H1 (cell line): ENCODE results near the gene PANX1. TPM values are rescaled to one million over a fixed set of nuclear protein-coding genes. Genes with fewer than 3 reads are reported as not detected.

Experiments used
- CTCF ChIA-PET: fragments of 300-600 bp; sonication (Branson Sonifier 250); formaldehyde crosslinking; loops from one replicate; lab custom pipeline; 2021; ENCODE audit not compliant: partially characterized antibody; lab: Charles Lee
- POLR2A ChIA-PET: fragments of 300-600 bp; sonication (Branson Sonifier 250); formaldehyde crosslinking; loops from one replicate; lab custom pipeline; 2021; ENCODE audit warnings: inconsistent platforms; ENCODE audit not compliant: partially characterized antibody; lab: Charles Lee
- DNase-seq, 2 experiments: peaks; one replicate each; pipeline versions ENCODE4 v3.0.0 to v3.0.0-alpha.2; 2010 to 2022; ENCODE audit warnings: low spot score in 2 of 2, low read depth in 1 of 2, mixed read lengths in 1 of 2
- FAIRE-seq: peaks from 2 replicates; lab custom pipeline; 2011; peaks lifted over from hg19 to GRCh38; lab: Jason Lieb, UNC
- H2AFZ ChIP-seq: 2 replicates; pipeline ENCODE4 v1.8.1; 2012; ENCODE audit warnings: low read length, inconsistent platforms
- H2AK5ac ChIP-seq: 2 replicates; pipeline ENCODE4 v1.6.1; 2013; ENCODE audit warnings: low read depth, low read length
- H2BK120ac ChIP-seq: replicated peaks from 2 replicates; pipeline ENCODE3; 2013; ENCODE audit warnings: low read depth, low read length, inconsistent platforms
- H2BK12ac ChIP-seq: 2 replicates; pipeline ENCODE4 v1.6.1; 2013; ENCODE audit warnings: low read depth, low read length
- H2BK15ac ChIP-seq: 2 replicates; pipeline ENCODE4 v1.6.1; 2013; ENCODE audit warnings: low read length
- H2BK20ac ChIP-seq: 2 replicates; pipeline ENCODE4 v1.6.1; 2013; ENCODE audit warnings: low read length
- H2BK5ac ChIP-seq: 2 replicates; pipeline ENCODE4 v1.6.1; 2013; ENCODE audit warnings: low read depth, low read length
- H3K14ac ChIP-seq: 2 replicates; pipeline ENCODE4 v1.6.1; 2013; ENCODE audit warnings: inconsistent platforms; ENCODE audit not compliant: insufficient read length
- H3K18ac ChIP-seq: 2 replicates; pipeline ENCODE4 v1.6.1; 2013; ENCODE audit warnings: low read length; ENCODE audit errors: extremely low read depth
- H3K23ac ChIP-seq: 2 replicates; pipeline ENCODE4 v1.6.1; 2013; ENCODE audit warnings: inconsistent platforms; ENCODE audit not compliant: insufficient read length
- H3K23me2 ChIP-seq: 2 replicates; pipeline ENCODE4 v1.6.1; 2013; ENCODE audit warnings: low read depth, low read length
- H3K27ac ChIP-seq: 2 replicates; pipeline ENCODE4 v1.6.1; 2011; ENCODE audit warnings: low read depth, low read length, inconsistent platforms
- H3K27me3 ChIP-seq, 4 experiments: replicated peaks in 1 of 4; 1 replicate in 1 of 4; 2 replicates in 3 of 4; pipeline versions ENCODE4 v1.6.1 to v1.8.1; 2011 to 2013; ENCODE audit warnings: low read length in 3 of 4, mild to moderate bottlenecking in 3 of 4, inconsistent platforms in 2 of 4, mixed read lengths in 2 of 4, moderate library complexity in 1 of 4; ENCODE audit not compliant: control insufficient read depth in 3 of 4, insufficient read depth in 3 of 4; ENCODE audit errors: extremely low read depth in 1 of 4
- H3K36me3 ChIP-seq, 4 experiments: 2 replicates each; pipeline versions ENCODE4 v1.6.1 to v1.8.1; 2011 to 2013; ENCODE audit warnings: mild to moderate bottlenecking in 4 of 4, low read length in 3 of 4, moderate library complexity in 2 of 4, control low read depth in 1 of 4, inconsistent platforms in 1 of 4; ENCODE audit not compliant: insufficient read depth in 4 of 4, control insufficient read depth in 2 of 4
- H3K4ac ChIP-seq: replicated peaks from 2 replicates; pipeline ENCODE3; 2013; ENCODE audit warnings: low read length, low read depth, mixed read lengths, inconsistent platforms; ENCODE audit not compliant: insufficient read length
- H3K4me1 ChIP-seq, 4 experiments: replicated peaks in 1 of 4; 1 replicate in 1 of 4; 2 replicates in 3 of 4; pipeline versions ENCODE4 v1.6.1 to v1.8.1; 2011 to 2013; ENCODE audit warnings: low read length in 3 of 4, inconsistent platforms in 2 of 4, mixed read lengths in 1 of 4; ENCODE audit not compliant: insufficient read depth in 4 of 4, control insufficient read depth in 3 of 4
- H3K4me2 ChIP-seq, 2 experiments: 2 replicates each; pipeline versions ENCODE4 v1.6.1 to v1.8.1; 2011 to 2013; ENCODE audit warnings: low read depth in 2 of 2, low read length in 2 of 2, control low read depth in 1 of 2, inconsistent platforms in 1 of 2, mild to moderate bottlenecking in 1 of 2; ENCODE audit not compliant: insufficient read depth in 1 of 2
- H3K4me3 ChIP-seq, 4 experiments: fragments of 200-600, 300-600 bp in 1 of 4; sonication (generic), shearing (Covaris generic), sonication (Bioruptor Twin) in 1 of 4; 2 replicates each; pipeline versions ENCODE4 v1.5.1 to v1.8.1; 2011 to 2016; ENCODE audit warnings: low read length in 4 of 4, low read depth in 3 of 4, control low read depth in 2 of 4, inconsistent platforms in 2 of 4, mild to moderate bottlenecking in 2 of 4, mixed read lengths in 1 of 4, moderate library complexity in 1 of 4; ENCODE audit not compliant: insufficient read depth in 2 of 4; ENCODE audit errors: extremely low read depth in 1 of 4
- H3K56ac ChIP-seq: replicated peaks from 2 replicates; pipeline ENCODE3; 2013; ENCODE audit warnings: low read depth, mild to moderate bottlenecking, mixed read lengths, low read length, inconsistent platforms; ENCODE audit not compliant: insufficient read length
- H3K79me1 ChIP-seq: 2 replicates; pipeline ENCODE4 v1.6.1; 2013; ENCODE audit warnings: low read depth, low read length, control low read depth
- H3K79me2 ChIP-seq, 2 experiments: 2 replicates each; pipeline versions ENCODE4 v1.6.1 to v1.8.1; 2012 to 2013; ENCODE audit warnings: low read length in 2 of 2, mild to moderate bottlenecking in 2 of 2, inconsistent platforms in 1 of 2; ENCODE audit not compliant: insufficient read depth in 2 of 2, control insufficient read depth in 1 of 2
- H3K9ac ChIP-seq, 4 experiments: replicated peaks in 1 of 4; 1 replicate in 1 of 4; 2 replicates in 3 of 4; pipeline versions ENCODE4 v1.6.1 to v1.8.1; 2011 to 2013; ENCODE audit warnings: low read depth in 3 of 4, low read length in 3 of 4, control low read depth in 2 of 4, mild to moderate bottlenecking in 2 of 4, moderate library complexity in 2 of 4, inconsistent platforms in 1 of 4; ENCODE audit errors: extremely low read depth in 1 of 4
- H3K9me3 ChIP-seq, 2 experiments: 2 replicates each; pipeline versions ENCODE4 v1.6.1 to v1.8.1; 2012 to 2013; ENCODE audit warnings: mild to moderate bottlenecking in 2 of 2, moderate library complexity in 2 of 2, control low read depth in 1 of 2, inconsistent platforms in 1 of 2, low read depth in 1 of 2, low read length in 1 of 2, mixed read lengths in 1 of 2; ENCODE audit not compliant: insufficient read depth in 2 of 2
- H4K20me1 ChIP-seq, 2 experiments: replicated peaks in 1 of 2; 2 replicates each; pipeline versions ENCODE3 to v1.8.1; 2011 to 2013; ENCODE audit warnings: inconsistent platforms in 2 of 2, low read length in 2 of 2, mild to moderate bottlenecking in 1 of 2; ENCODE audit not compliant: insufficient read depth in 2 of 2, control insufficient read depth in 1 of 2
- H4K5ac ChIP-seq: 2 replicates; pipeline ENCODE4 v1.6.1; 2013; ENCODE audit warnings: low read length, low read depth, mixed read lengths, inconsistent platforms; ENCODE audit not compliant: insufficient read length
- H4K8ac ChIP-seq: 2 replicates; pipeline ENCODE4 v1.8.0; 2013; ENCODE audit warnings: mild to moderate bottlenecking, moderate library complexity, low read length, inconsistent platforms; ENCODE audit not compliant: insufficient read depth; ENCODE audit errors: extremely low read depth
- H4K91ac ChIP-seq: replicated peaks from 2 replicates; pipeline ENCODE3; 2013; ENCODE audit warnings: low read length, mixed read lengths, inconsistent platforms; ENCODE audit not compliant: insufficient read length
- BACH1 ChIP-seq: IDR thresholded peaks from 2 replicates; pipeline ENCODE4 v1.6.1; 2012; ENCODE audit warnings: low read length, improper control_type of control experiment
- BCL11A ChIP-seq, 2 experiments: IDR thresholded peaks; one replicate each; pipeline ENCODE4 v1.6.1; 2011; ENCODE audit warnings: low read depth in 2 of 2, low read length in 2 of 2, mild to moderate bottlenecking in 2 of 2
- CEBPB ChIP-seq: IDR thresholded peaks from 2 replicates; pipeline ENCODE4 v1.6.1; 2012; ENCODE audit warnings: low read depth, low read length
- POU5F1 ChIP-seq: IDR thresholded peaks from 2 replicates; pipeline ENCODE4 v1.6.1; 2011; ENCODE audit warnings: low read depth, mild to moderate bottlenecking, low read length, moderate library complexity
- RFX5 ChIP-seq: IDR thresholded peaks from 2 replicates; pipeline ENCODE4 v1.6.1; 2011; ENCODE audit warnings: low read depth, low read length, improper control_type of control experiment, borderline replicate concordance
- RXRA ChIP-seq: IDR thresholded peaks from 2 replicates; pipeline ENCODE4 v1.6.1; 2011; ENCODE audit warnings: low read depth, mild to moderate bottlenecking, low read length, moderate library complexity; ENCODE audit not compliant: insufficient read depth
- SIX5 ChIP-seq: IDR thresholded peaks from 2 replicates; pipeline ENCODE4 v1.6.1; 2011; ENCODE audit warnings: mild to moderate bottlenecking, low read depth, low read length
- WGBS, 2 experiments: shearing (Covaris generic) in 1 of 2; methylation state at CpG; one replicate each; pipeline versions ENCODE4 v1.1.6 to v1.1.7; 2013 to 2015; ENCODE audit warnings: low lambda C conversion rate in 2 of 2, mixed read lengths in 2 of 2, inconsistent platforms in 1 of 2, low coverage in 1 of 2, missing lambda C conversion rate in 1 of 2; ENCODE audit not compliant: insufficient replicate concordance in 2 of 2, insufficient coverage in 1 of 2, insufficient read length in 1 of 2; ENCODE audit errors: extremely low coverage in 1 of 2, missing lambda C conversion rate in 1 of 2; 5-methylcytosine and 5-hydroxymethylcytosine counted together
- polyA plus RNA-seq, 7 experiments: library from polyadenylated mRNA; depleted of rRNA in 3 of 7; stranded (reverse) in 5 of 7; unstranded in 2 of 7; fragments of >200 nt in 5 of 7; fragments of 200-250 nt in 2 of 7; gene quantifications; 1 replicate in 5 of 7; 2 replicates in 1 of 7; 4 replicates in 1 of 7; pipeline versions ENCODE4 v1.2.1 to v1.2.3, GENCODE V29; 2011 to 2013; ENCODE audit warnings: missing spikeins in 2 of 7, mixed read lengths in 2 of 7
- total RNA-seq: library from RNA; stranded (reverse); fragmentation: NEBNext Ultra II Directional; extraction: Animal tissue kit (Norgen Biotek cat#: 25700); gene quantifications from 2 replicates; pipeline ENCODE4 v1.2.1, GENCODE V29; 2021

Gene PANX1
- total and polyA plus RNA-seq, 2 of the 8 experiments (the other 6 are each of a cell fraction or from before 2014, with no cell fraction given) = 15.9 to 35.2 TPM

DNA sequence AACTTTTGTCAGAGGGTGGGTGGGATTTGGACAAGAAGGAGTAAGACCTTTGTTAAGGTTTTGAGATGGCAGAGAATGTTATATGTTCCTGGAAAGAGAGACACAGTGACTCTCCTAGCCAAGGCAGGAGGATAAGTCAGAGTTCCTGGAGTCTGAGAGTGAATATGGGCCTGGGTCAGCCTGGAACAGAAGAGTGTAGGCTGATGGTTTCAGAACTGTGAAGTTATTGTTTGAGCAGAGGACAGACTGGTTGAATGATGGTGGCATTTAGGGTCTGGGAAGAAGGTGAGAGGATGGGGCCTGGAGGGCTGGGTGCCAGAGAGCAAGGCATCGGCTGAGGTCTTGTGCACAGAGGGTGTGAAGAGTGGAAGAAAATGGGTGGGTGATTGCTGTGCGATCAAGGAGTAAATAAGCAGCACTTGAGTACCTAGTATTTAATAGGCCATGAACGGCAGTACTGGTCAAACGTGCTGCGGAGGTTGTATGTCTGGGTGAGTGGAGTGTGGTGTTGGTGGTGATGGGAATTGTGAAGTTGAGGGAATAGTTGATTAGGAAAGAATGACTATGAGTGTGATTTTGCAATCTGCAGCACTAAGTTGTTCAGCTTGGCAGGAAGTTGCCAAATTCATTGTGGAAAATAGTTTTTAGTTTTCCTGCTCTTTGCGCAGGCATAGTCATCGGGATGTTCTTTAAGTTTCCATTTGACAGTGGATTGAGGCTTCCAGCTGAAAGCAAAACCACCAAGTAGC lies 1.8 kb downstream of the PANX1 start:
- no peak for FAIRE-seq
- H2AFZ ChIP-seq = no peak overlapping the region
- CTCF ChIA-PET = interaction anchor here (0.6 to 2.7 kb wide), 5 partner anchors 41 to 340 kb away, joined by 3 to 10 read pairs (median 4); no protein-coding TSS in a partner anchor

More for the DNA sequence above, 1.8 kb downstream of the PANX1 start:
- Histone ChIP-seq H3K4me2 (peak overlapping the region; percentile 96 to 97), H3K79me1 (peaks cover 22% of the 10 kb centered on the region), H3K14ac (no peak overlapping the region), H3K9ac (peak overlapping the region in 2 of 4 experiments; percentile 52 to 83; a peak in 3 of 7 replicates), H2BK15ac (peak overlapping the region; percentile 37; the same call in 1 of the 2 replicates), H3K4me1 (peaks cover 13 to 39% (median 25%) of the 10 kb centered on the region in 4 experiments), H4K5ac (no peak overlapping the region), H3K4ac (no peak overlapping the region), H4K20me1 (peaks cover 31 to 46% of the 10 kb centered on the region in 2 experiments), H2AK5ac (no peak overlapping the region), H3K36me3 (peaks cover 0 to under 1% (median under 1%) of the 10 kb centered on the region in 4 experiments; a peak in 1 of 8 replicates), H2BK5ac (0 out of 2 replicates have a peak overlapping the region, but pooled peaks have one; percentile 96), H3K23ac (peak overlapping the region; percentile 2), H2BK120ac (no peak overlapping the region), H3K18ac (peak overlapping the region; percentile 71; the same call in 1 of the 2 replicates), H3K4me3 (peak overlapping the region; percentile 77 to 96 (median 86)), H4K8ac (no peak overlapping the region), H3K79me2 (peaks cover 53 to 89% of the 10 kb centered on the region in 2 experiments), H3K56ac (no peak overlapping the region), H3K27ac (no peak overlapping the region), H2BK20ac (no peak overlapping the region), H2BK12ac (peak overlapping the region; percentile 3; the same call in 1 of the 2 replicates), H3K27me3 (no peaks in the 10 kb centered on the region), H3K23me2 (peaks cover 17% of the 10 kb centered on the region), H4K91ac (no peak overlapping the region), H3K9me3 (peaks cover 0 to under 1% of the 10 kb centered on the region in 2 experiments; a peak in 1 of 4 replicates)
- TF ChIP-seq BCL11A (IDR thresholded peaks at IDR 0.05; ENCODE audit: low read depth in 2 of 2, low read length in 2 of 2) (no peak), RXRA (no peak), BACH1 (no peak), SIX5 (no peak), RFX5 (no peak), CEBPB (no peak), POU5F1 (no peak)
- peak in 1 of 2 experiments; percentile 40 for DNase-seq
- POLR2A ChIA-PET = interaction anchor here (0.6 to 2.8 kb wide), 10 partner anchors 9 to 341 kb away, joined by 3 to 17 read pairs (median 5); no protein-coding TSS in a partner anchor
- 81% methylated on average over 7 of the region's 7 CpGs; no CpG with 5 or more reads in 1 of the 2 experiments for WGBS, 2 experiments
